AG09309 (cell line): ENCODE results near the gene MRM3.
"Not testable (repeated sequence)": the region's sequence is repeated elsewhere in the genome, so short reads cannot be mapped to it uniquely, and the experiment has no call there.

Experiments
- DNase-seq: peaks from one replicate; pipeline ENCODE4 v3.0.0-alpha.2; 2010; ENCODE audit warnings: low read depth
- H3K4me3 ChIP-seq: 2 replicates; pipeline ENCODE4 v1.5.1; 2011; ENCODE audit warnings: mild to moderate bottlenecking, low read depth, low read length, moderate library complexity; ENCODE audit not compliant: control insufficient read depth
- CTCF ChIP-seq: IDR thresholded peaks from 2 replicates; pipeline ENCODE4 v1.5.1; 2011; ENCODE audit warnings: mild to moderate bottlenecking, low read depth, low read length, inconsistent platforms; ENCODE audit not compliant: insufficient read depth, control insufficient read depth; ENCODE audit errors: missing control alignments

Gene MRM3

GRCh38 chr17:778096-778495, 4.1 kb upstream of the MRM3 start:
- no peak for DNase-seq
- no peak overlapping the region for H3K4me3 ChIP-seq
- no peak for TF ChIP-seq CTCF

GRCh38 chr17:784143-784542, 2.0 kb downstream of the MRM3 start:
- no peak for DNase-seq
- no peak overlapping the region for H3K4me3 ChIP-seq

GRCh38 chr17:785901-786300, 3.7 kb downstream of the MRM3 start:
- not testable (repeated sequence) for DNase-seq, H3K4me3 ChIP-seq

More at GRCh38 chr17:784143-784542, 2.0 kb downstream of the MRM3 start:
- no peak for TF ChIP-seq CTCF

- DNase-seq, result no peak
- H3K4me3 ChIP-seq, result no peak overlapping the region
- TF ChIP-seq CTCF, result no peak
Observed at GRCh38 chr17:787641-788221, 5.6 kb downstream of the MRM3 start.

- no peak for DNase-seq
- H3K4me3 ChIP-seq, result no peak overlapping the region
Observed at GRCh38 chr17:788551-788950, 6.4 kb downstream of the MRM3 start.

GRCh38 chr17:789160-789840, 7.1 kb downstream of the MRM3 start:
- no peak for DNase-seq
- H3K4me3 ChIP-seq, result no peak overlapping the region
- TF ChIP-seq CTCF, result no peak

More at GRCh38 chr17:788551-788950, 6.4 kb downstream of the MRM3 start:
- TF ChIP-seq CTCF, result no peak

- H3K4me3 ChIP-seq, DNase-seq: not testable (repeated sequence)
Observed at GRCh38 chr17:789931-790873, 8.0 kb downstream of the MRM3 start.

GRCh38 chr17:790874-791247, 8.7 kb downstream of the MRM3 start:
- DNase-seq, H3K4me3 ChIP-seq: not testable (repeated sequence)
